ENCODE data around the gene TOB1.
A peak's percentile ranks its signal among the peaks of the same experiment; 100 is the strongest.

Gene TOB1

GRCh38 chr17:50866261-50866949 lies at the start of gene TOB1:
TSS of gene TOB1 (minus strand) at chr17:50866354. CDS start at chr17:50864017, 2,337 bp downstream.
- DNase-seq (ENCODE audit: low read depth in 2 of 2), result peak; percentile 88

GRCh38 chr17:50914505-50915063 lies 48.4 kb upstream of the TOB1 start:
- DNase-seq (ENCODE audit: low read depth in 2 of 2), result no peak

- DNase-seq (ENCODE audit: low read depth in 2 of 2), result no peak
Observed at GRCh38 chr17:50913120-50913519, 47.0 kb upstream of the TOB1 start.

- DNase-seq (ENCODE audit: low read depth in 2 of 2), result no peak
Observed at GRCh38 chr17:50911890-50912289, 45.7 kb upstream of the TOB1 start.

GRCh38 chr17:50911450-50911849 lies 45.3 kb upstream of the TOB1 start:
- no peak for DNase-seq (ENCODE audit: low read depth in 2 of 2)

- DNase-seq (ENCODE audit: low read depth in 2 of 2), result peak; percentile 38 to 52
Observed at GRCh38 chr17:50909765-50910605, 43.8 kb upstream of the TOB1 start.

GRCh38 chr17:50908860-50909764 lies 43.0 kb upstream of the TOB1 start:
- DNase-seq (ENCODE audit: low read depth in 2 of 2), result peak in 1 of 2 donors; percentile 12

- DNase-seq (ENCODE audit: low read depth in 2 of 2), result no peak
Observed at GRCh38 chr17:50908140-50908859, 42.1 kb upstream of the TOB1 start.

GRCh38 chr17:50906443-50906842 lies 40.3 kb upstream of the TOB1 start:
- DNase-seq (ENCODE audit: low read depth in 2 of 2), result no peak

GRCh38 chr17:50905460-50905803 lies 39.3 kb upstream of the TOB1 start:
- DNase-seq (ENCODE audit: low read depth in 2 of 2), result no peak

GRCh38 chr17:50904518-50905459 lies 38.6 kb upstream of the TOB1 start:
- DNase-seq (ENCODE audit: low read depth in 2 of 2), result no peak

GRCh38 chr17:50903604-50904517 lies 37.7 kb upstream of the TOB1 start:
- DNase-seq (ENCODE audit: low read depth in 2 of 2), result peak in 1 of 2 donors; percentile 33

- no peak for DNase-seq (ENCODE audit: low read depth in 2 of 2)
Observed at GRCh38 chr17:50902372-50903353, 36.5 kb upstream of the TOB1 start.

GRCh38 chr17:50900383-50900892 lies 34.3 kb upstream of the TOB1 start:
- no peak for DNase-seq (ENCODE audit: low read depth in 2 of 2)

- no peak for DNase-seq (ENCODE audit: low read depth in 2 of 2)
Observed at GRCh38 chr17:50899559-50900319, 33.6 kb upstream of the TOB1 start.

- no peak for DNase-seq (ENCODE audit: low read depth in 2 of 2)
Observed at GRCh38 chr17:50899005-50899460, 32.9 kb upstream of the TOB1 start.
